HepG2 (cell line): ENCODE data around the gene MDH2. TPM values are rescaled to one million over a fixed set of nuclear protein-coding genes. Genes with fewer than 3 reads are reported as not detected.

ENCODE experiments used
- ATAC-seq: fragments of 200-7000 bp; cut with Tn5 transposase; 3 replicates; pipeline ENCODE4 v1.9.1; 2020; ENCODE audit warnings: mild to moderate bottlenecking, moderate library complexity
- BruUV-seq: library from RNA; stranded (reverse); fragments of 400-500 nt; replicated peaks from 2 replicates; lab custom pipeline; 2021; lab: Mats Ljungman, UMichigan
- CTCF ChIA-PET: fragments of 300-600 bp; formaldehyde crosslinking; extraction: SDS; loops from one replicate; lab custom pipeline; 2021; ENCODE audit warnings: low total read pairs, inconsistent platforms, low intra/inter-chr PET ratio; lab: Yijun Ruan, JAX
- POLR2A ChIA-PET: fragments of 350-600 bp; sonication (Branson Sonifier 250); formaldehyde crosslinking; loops from one replicate; lab custom pipeline; 2020; ENCODE audit warnings: antibody characterized with exemption, inconsistent platforms; lab: Yijun Ruan, JAX
- DNase-seq: peaks from one replicate; pipeline ENCODE4 v3.0.0-alpha.2; 2015; ENCODE audit warnings: low spot score
- FAIRE-seq: peaks from 3 replicates; lab custom pipeline; 2011; peaks lifted over from hg19 to GRCh38; lab: Jason Lieb, UNC
- H2AFZ ChIP-seq: one replicate; pipeline ENCODE4 v1.6.1; 2011; ENCODE audit warnings: low read length, inconsistent platforms
- H3K27ac ChIP-seq: fragments of 300-600 bp; 3 replicates; pipeline ENCODE4 v1.8.0; 2011; ENCODE audit warnings: mixed run types, mild to moderate bottlenecking, mixed read lengths, low read length, inconsistent platforms; ENCODE audit not compliant: insufficient read depth; ENCODE audit errors: extremely low read length
- H3K27me3 ChIP-seq, 2 experiments: fragments of 200-600 bp in 1 of 2; 2 replicates in 1 of 2; 3 replicates in 1 of 2; pipeline versions ENCODE4 v1.6.0 to v1.8.0; 2011; ENCODE audit warnings: low read length in 2 of 2, mild to moderate bottlenecking in 2 of 2, moderate library complexity in 2 of 2, inconsistent platforms in 1 of 2; ENCODE audit not compliant: insufficient read depth in 2 of 2, control insufficient read depth in 1 of 2
- H3K36me3 ChIP-seq, 2 experiments: fragments of 200-600 bp in 1 of 2; replicated peaks in 1 of 2; 2 replicates in 1 of 2; 3 replicates in 1 of 2; pipeline versions ENCODE4 v1.5.1 to v1.8.0; 2011; ENCODE audit warnings: low read length in 2 of 2, inconsistent platforms in 1 of 2; ENCODE audit not compliant: insufficient read depth in 2 of 2, control insufficient read depth in 1 of 2
- H3K4me1 ChIP-seq: 2 replicates; pipeline ENCODE4 v1.5.1; 2012; ENCODE audit warnings: low read length, inconsistent platforms; ENCODE audit not compliant: insufficient read depth
- H3K4me2 ChIP-seq: 2 replicates; pipeline ENCODE4 v1.6.0; 2011; ENCODE audit warnings: low read depth, low read length, inconsistent platforms
- H3K4me3 ChIP-seq, 3 experiments: fragments of 200-600 bp in 1 of 3; sonication (generic), shearing (Covaris generic) in 1 of 3; replicated peaks in 1 of 3; 2 replicates each; pipeline ENCODE4 v1.5.1; 2011 to 2016; ENCODE audit warnings: low read length in 3 of 3, inconsistent platforms in 2 of 3, low read depth in 2 of 3, mild to moderate bottlenecking in 2 of 3, control low read depth in 1 of 3, mixed read lengths in 1 of 3; ENCODE audit not compliant: insufficient read depth in 1 of 3
- H3K79me2 ChIP-seq: one replicate; pipeline ENCODE4 v1.6.1; 2011; ENCODE audit warnings: low read length, inconsistent platforms; ENCODE audit not compliant: insufficient read depth
- H3K9ac ChIP-seq: 2 replicates; pipeline ENCODE4 v1.6.0; 2011; ENCODE audit warnings: mild to moderate bottlenecking, low read depth, low read length, inconsistent platforms; ENCODE audit not compliant: insufficient read depth
- H3K9me3 ChIP-seq: 2 replicates; pipeline ENCODE4 v1.5.1; 2012; ENCODE audit warnings: mild to moderate bottlenecking, low read length
- H4K20me1 ChIP-seq: 2 replicates; pipeline ENCODE4 v1.6.0; 2011; ENCODE audit warnings: inconsistent platforms, mild to moderate bottlenecking, low read length, moderate library complexity; ENCODE audit not compliant: insufficient read depth
- ARID5B ChIP-seq: IDR thresholded peaks from 2 replicates; pipeline ENCODE4 v1.4.0; 2020; ENCODE audit warnings: mild to moderate bottlenecking, missing genetic modification reagents
- ATRX ChIP-seq: sonication (generic); formaldehyde crosslinking; IDR thresholded peaks from 2 replicates; pipeline ENCODE4 v1.4.0; 2020; ENCODE audit warnings: missing genetic modification reagents, borderline replicate concordance
- FOXP4 ChIP-seq: sonication (generic); formaldehyde crosslinking; IDR thresholded peaks from 2 replicates; pipeline ENCODE4 v1.4.0; 2020; ENCODE audit warnings: missing genetic modification reagents
- ZBTB14 ChIP-seq: sonication (generic); formaldehyde crosslinking; IDR thresholded peaks from 2 replicates; pipeline ENCODE4 v1.4.0; 2020; ENCODE audit warnings: missing genetic modification reagents
- ZFP37 ChIP-seq: sonication (generic); formaldehyde crosslinking; IDR thresholded peaks from 2 replicates; pipeline ENCODE4 v1.4.0; 2020; ENCODE audit warnings: missing genetic modification reagents, borderline replicate concordance
- ZNF335 ChIP-seq: sonication (generic); formaldehyde crosslinking; IDR thresholded peaks from 2 replicates; pipeline ENCODE4 v1.4.0; 2020; ENCODE audit warnings: missing genetic modification reagents
- ZNF510 ChIP-seq: sonication (generic); formaldehyde crosslinking; IDR thresholded peaks from 2 replicates; pipeline ENCODE4 v1.4.0; 2020; ENCODE audit warnings: low read depth, mild to moderate bottlenecking, missing genetic modification reagents
- ZNF616 ChIP-seq: sonication (generic); formaldehyde crosslinking; IDR thresholded peaks from 2 replicates; pipeline ENCODE4 v1.5.0; 2020; ENCODE audit warnings: low read depth, mild to moderate bottlenecking, missing genetic modification reagents
- WGBS: methylation state at CpG from one replicate; pipeline ENCODE4 v1.1.6; 2017; ENCODE audit warnings: low lambda C conversion rate; 5-methylcytosine and 5-hydroxymethylcytosine counted together
- in situ Hi-C: cut with HindIII; loops from 2 replicates; pipeline ENCODE4 v1.10.0; 2017; ENCODE audit warnings: low pct_unique_long_range_greater_than_20kb; ENCODE audit not compliant: extremely low pct_ligation_motif_present
- intact Hi-C: fragments of 100-400 bp; cut with micrococcal nuclease; formaldehyde crosslinking; loops from one replicate; pipeline ENCODE4 v1.10.0; 2022; ENCODE audit not compliant: unreplicated experiment
- polyA plus RNA-seq, 8 experiments: library from polyadenylated mRNA; depleted of rRNA in 3 of 8; stranded (reverse) in 7 of 8; unstranded in 1 of 8; fragments of >200 nt; fragmentation: Illumina TruSeq in 4 of 8; extraction: Trizol in 4 of 8; gene quantifications; 2 replicates each; pipeline versions ENCODE4 v1.2.1 to v1.2.3, GENCODE V29; 2011 to 2016; ENCODE audit warnings: low read depth in 4 of 8, missing spikeins in 1 of 8, mixed read lengths in 1 of 8; ENCODE audit not compliant: insufficient read depth in 1 of 8
- total RNA-seq, 5 experiments: library from RNA; depleted of rRNA; stranded (reverse); fragments of >200 nt; fragmentation: Illumina TruSeq; extraction: Trizol; gene quantifications; 2 replicates each; pipeline ENCODE4 v1.2.3, GENCODE V29; 2016; ENCODE audit warnings: low read depth in 1 of 5
- TF ChIP-seq, protein P1 (sequence below): sonication (generic); formaldehyde crosslinking; conservative IDR thresholded peaks from 2 replicates; pipeline ENCODE4 v1.4.0; 2020; ENCODE audit warnings: mild to moderate bottlenecking, missing genetic modification reagents, moderate library complexity

Gene MDH2
- total and polyA plus RNA-seq, 2 of the 13 experiments (the other 11 are each of a cell fraction or from before 2014, with no cell fraction given): 81.4 to 90.3 TPM

DNA sequence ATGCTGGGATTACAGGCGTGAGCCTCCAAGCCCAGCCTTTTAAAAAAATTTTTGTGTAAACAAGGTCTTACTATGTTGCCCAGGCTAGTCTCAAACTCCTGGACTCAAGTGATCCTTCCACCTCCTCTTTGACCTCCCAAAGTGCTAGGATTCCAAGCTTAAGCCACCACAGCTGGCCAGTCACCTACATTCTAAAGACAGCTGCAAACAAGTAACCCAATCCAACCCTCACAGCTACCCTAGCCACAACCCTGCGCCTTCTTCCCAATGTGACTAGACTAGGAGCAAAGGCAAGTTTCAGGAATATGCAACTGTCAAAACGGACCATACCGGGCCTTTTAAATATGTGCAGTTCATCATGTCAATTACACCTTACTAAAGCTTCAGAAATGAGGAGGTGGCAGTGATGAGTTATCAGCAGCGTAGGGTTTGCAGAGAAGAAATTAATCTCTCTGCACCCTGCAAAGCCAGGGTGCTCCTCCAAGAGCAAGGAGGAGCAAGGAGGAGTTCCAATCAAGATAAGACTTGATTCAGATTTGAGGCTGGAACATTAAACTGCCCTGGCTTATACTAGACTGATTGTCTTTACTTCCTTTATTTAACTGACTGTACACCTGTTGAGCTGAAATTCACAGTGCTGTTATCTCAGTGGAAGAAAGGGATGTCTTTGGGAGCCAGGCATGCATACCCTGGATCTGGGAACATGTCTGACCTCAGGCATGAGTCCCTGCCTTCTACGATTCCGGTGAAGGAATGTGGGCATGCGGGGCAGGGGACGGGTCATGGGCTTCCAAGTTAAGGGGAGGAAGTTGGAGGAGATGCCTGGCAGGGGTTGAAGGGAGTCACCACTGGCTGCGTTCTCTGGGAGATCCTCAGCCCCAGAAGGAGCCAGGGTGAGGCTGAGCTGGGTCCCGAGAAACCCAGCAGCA, 38.0 kb upstream of the MDH2 start (continued):
- no peak for TF ChIP-seq ZNF616 (CRISPR knock-in tag)

GRCh38 chr7:76011442-76011861, 36.5 kb upstream of the MDH2 start:
- no peak overlapping the region for H3K4me3 ChIP-seq
- FAIRE-seq: no peak
- no TSS peak for BruUV-seq
- H3K27ac ChIP-seq: no peak overlapping the region
- no peak overlapping the region for H3K4me2 ChIP-seq
- ChIA-PET POLR2A (no interaction called here), CTCF (no interaction called here)
- no peak overlapping the region for H3K9ac ChIP-seq
- 90% methylated on average over 8 of the region's 8 CpGs for WGBS
- peaks cover 0 to 15% of the 10 kb centered on the region in 2 experiments; a peak in 3 of 5 replicates for H3K36me3 ChIP-seq
- in situ Hi-C loops (no loop called here), intact Hi-C loops (no loop called here)
- DNase-seq: no peak
- H3K4me1 ChIP-seq: no peaks in the 10 kb centered on the region
- ATAC-seq: no peak
- no peaks in the 10 kb centered on the region for H4K20me1 ChIP-seq
- no peaks in the 10 kb centered on the region for H3K27me3 ChIP-seq
- H3K79me2 ChIP-seq: no peaks in the 10 kb centered on the region
- H2AFZ ChIP-seq: no peak overlapping the region
- no peaks in the 10 kb centered on the region for H3K9me3 ChIP-seq
- TF ChIP-seq ATRX (CRISPR knock-in tag) (no peak), ZNF510 (no peak), ZNF335 (CRISPR knock-in tag) (no peak), ARID5B (CRISPR knock-in tag) (no peak), ZBTB14 (no peak), ZFP37 (CRISPR knock-in tag) (no peak), FOXP4 (no peak)
- TF ChIP-seq, protein P1, sequence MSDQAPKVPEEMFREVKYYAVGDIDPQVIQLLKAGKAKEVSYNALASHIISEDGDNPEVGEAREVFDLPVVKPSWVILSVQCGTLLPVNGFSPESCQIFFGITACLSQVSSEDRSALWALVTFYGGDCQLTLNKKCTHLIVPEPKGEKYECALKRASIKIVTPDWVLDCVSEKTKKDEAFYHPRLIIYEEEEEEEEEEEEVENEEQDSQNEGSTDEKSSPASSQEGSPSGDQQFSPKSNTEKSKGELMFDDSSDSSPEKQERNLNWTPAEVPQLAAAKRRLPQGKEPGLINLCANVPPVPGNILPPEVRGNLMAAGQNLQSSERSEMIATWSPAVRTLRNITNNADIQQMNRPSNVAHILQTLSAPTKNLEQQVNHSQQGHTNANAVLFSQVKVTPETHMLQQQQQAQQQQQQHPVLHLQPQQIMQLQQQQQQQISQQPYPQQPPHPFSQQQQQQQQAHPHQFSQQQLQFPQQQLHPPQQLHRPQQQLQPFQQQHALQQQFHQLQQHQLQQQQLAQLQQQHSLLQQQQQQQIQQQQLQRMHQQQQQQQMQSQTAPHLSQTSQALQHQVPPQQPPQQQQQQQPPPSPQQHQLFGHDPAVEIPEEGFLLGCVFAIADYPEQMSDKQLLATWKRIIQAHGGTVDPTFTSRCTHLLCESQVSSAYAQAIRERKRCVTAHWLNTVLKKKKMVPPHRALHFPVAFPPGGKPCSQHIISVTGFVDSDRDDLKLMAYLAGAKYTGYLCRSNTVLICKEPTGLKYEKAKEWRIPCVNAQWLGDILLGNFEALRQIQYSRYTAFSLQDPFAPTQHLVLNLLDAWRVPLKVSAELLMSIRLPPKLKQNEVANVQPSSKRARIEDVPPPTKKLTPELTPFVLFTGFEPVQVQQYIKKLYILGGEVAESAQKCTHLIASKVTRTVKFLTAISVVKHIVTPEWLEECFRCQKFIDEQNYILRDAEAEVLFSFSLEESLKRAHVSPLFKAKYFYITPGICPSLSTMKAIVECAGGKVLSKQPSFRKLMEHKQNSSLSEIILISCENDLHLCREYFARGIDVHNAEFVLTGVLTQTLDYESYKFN (CRISPR knock-in tag): no peak
